Measurements from ENCODE around the gene CTXN1. TPM values are rescaled to one million over a fixed set of nuclear protein-coding genes. Genes with fewer than 3 reads are reported as not detected.

Gene CTXN1
- polyA plus RNA-seq, 5 donors = 5.0 to 22.3 (median 7.2) TPM

DNA sequence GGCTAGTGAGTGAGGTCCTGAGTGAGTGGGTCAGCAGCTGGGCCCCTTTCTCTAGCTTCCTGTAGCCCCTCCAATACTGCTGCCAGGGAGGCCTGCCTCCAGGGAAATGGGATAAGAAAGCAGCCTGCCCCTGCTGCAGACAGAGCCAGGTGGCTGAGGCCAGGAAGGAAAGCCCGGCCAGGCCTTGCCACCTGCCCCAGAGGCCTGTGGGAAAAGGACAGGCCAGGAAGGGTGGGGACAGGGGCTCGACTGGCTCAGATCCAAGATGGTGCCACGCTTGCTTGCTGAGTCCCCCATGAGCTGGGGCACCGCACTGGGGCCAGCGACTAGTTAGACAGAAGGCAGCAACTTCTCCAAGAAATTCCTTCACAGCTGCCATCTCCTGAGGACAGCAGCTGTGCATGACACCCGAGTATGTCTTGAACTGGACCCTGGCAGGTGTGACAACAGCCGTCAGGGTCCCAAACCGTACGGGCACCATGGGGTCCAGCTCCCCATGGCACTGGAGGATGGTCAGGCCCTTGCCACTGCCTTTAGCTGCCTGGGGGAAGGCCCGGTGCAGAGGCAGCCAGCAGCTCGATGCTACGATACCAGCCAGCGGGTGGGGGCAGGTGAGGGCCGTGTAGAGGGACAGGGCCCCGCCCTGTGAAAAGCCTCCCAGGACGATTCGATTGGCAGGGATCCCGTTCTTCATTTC lies 46.7 kb downstream of the CTXN1 start:
- no peak for DNase-seq

DNA sequence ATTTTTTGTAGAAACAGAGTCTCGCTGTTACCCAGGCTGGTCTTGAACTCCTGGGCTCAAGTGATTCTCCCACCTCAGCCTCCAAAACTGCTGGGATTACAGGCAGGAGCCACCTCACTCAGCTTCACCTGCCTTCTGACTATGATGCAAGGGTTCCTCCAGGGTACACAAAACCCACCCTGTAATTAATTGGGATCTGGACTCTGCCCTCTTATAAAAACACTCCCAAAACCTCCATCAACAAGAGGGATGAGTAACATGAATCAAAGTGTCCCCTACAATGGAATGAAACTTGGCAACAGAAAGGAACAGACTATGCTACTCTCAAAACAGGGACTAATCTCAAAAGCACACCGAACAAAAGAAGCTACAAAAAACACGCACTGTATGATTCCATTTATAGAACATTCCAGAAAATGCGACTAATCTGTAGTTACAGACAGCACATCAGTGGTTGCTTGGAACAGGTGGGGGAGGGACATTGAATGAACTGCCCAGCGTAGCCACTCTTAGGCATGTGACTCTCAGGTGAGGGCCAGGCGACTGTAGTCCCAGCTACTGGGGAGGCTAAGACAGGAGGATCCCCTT lies 48.6 kb downstream of the CTXN1 start:
- no peak for DNase-seq

GRCh38 chr19:7874897-7875273 lies 51.0 kb downstream of the CTXN1 start:
- DNase-seq = no peak

Other genes with a start within 250 kb of the CTXN1 start
- gene MCEMP1, start 249.0 kb downstream of the CTXN1 start, polyA plus RNA-seq (ENCODE audit: insufficient read depth in 1 of 5, insufficient read length in 5 of 5, low replicate concordance in 1 of 5) = 1 to 10 TPM in 1 of 5 donors, under 1 TPM in 4; 0.25 to 1.1 (median 0.63) TPM
- gene TRAPPC5, start 245.3 kb downstream of the CTXN1 start, polyA plus RNA-seq (ENCODE audit: insufficient read depth in 1 of 5, insufficient read length in 5 of 5, low replicate concordance in 1 of 5) = 10 to 100 TPM; 27.3 to 64.9 (median 34.7) TPM
- under 1 TPM; 0.11 to 0.67 (median 0.31) TPM for gene FCER2, start 224.0 kb downstream of the CTXN1 start, polyA plus RNA-seq (ENCODE audit: insufficient read depth in 1 of 5, insufficient read length in 5 of 5, low replicate concordance in 1 of 5)
- under 1 TPM in 3 of 5 donors, not detected in 2; 0.25 to 0.31 (median 0.28) TPM for gene CLEC4G, start 194.0 kb downstream of the CTXN1 start, polyA plus RNA-seq (ENCODE audit: insufficient read depth in 1 of 5, insufficient read length in 5 of 5, low replicate concordance in 1 of 5)
- gene CD209, start 178.6 kb downstream of the CTXN1 start, polyA plus RNA-seq (ENCODE audit: insufficient read depth in 1 of 5, insufficient read length in 5 of 5, low replicate concordance in 1 of 5) = 1 to 10 TPM; 2.1 to 3.3 (median 3.3) TPM
- 1 to 10 TPM in 3 of 5 donors, under 1 TPM in 2; 0.85 to 2.3 (median 1.4) TPM for gene CLEC4M, start 162.9 kb downstream of the CTXN1 start, polyA plus RNA-seq (ENCODE audit: insufficient read depth in 1 of 5, insufficient read length in 5 of 5, low replicate concordance in 1 of 5)
- 10 to 100 TPM; 10.9 to 17.6 (median 12.6) TPM for gene EVI5L, start 95.9 kb downstream of the CTXN1 start, polyA plus RNA-seq (ENCODE audit: insufficient read depth in 1 of 5, insufficient read length in 5 of 5, low replicate concordance in 1 of 5)
- gene PRR36, start 51.7 kb downstream of the CTXN1 start, polyA plus RNA-seq (ENCODE audit: insufficient read depth in 1 of 5, insufficient read length in 5 of 5, low replicate concordance in 1 of 5) = 10 to 100 TPM in 3 of 5 donors, 1 to 10 TPM in 2; 6.5 to 16.9 (median 11.2) TPM
- 1 to 10 TPM; 3.9 to 5.0 (median 4.2) TPM for gene LRRC8E, start 37.6 kb downstream of the CTXN1 start, polyA plus RNA-seq (ENCODE audit: insufficient read depth in 1 of 5, insufficient read length in 5 of 5, low replicate concordance in 1 of 5)
- 10 to 100 TPM; 22.2 to 36.8 (median 29.5) TPM for gene MAP2K7, start 22.3 kb downstream of the CTXN1 start, polyA plus RNA-seq (ENCODE audit: insufficient read depth in 1 of 5, insufficient read length in 5 of 5, low replicate concordance in 1 of 5)
- under 1 TPM in 2 of 5 donors, not detected in 3; 0.23 to 0.39 TPM for gene TGFBR3L, start 11.3 kb downstream of the CTXN1 start, polyA plus RNA-seq (ENCODE audit: insufficient read depth in 1 of 5, insufficient read length in 5 of 5, low replicate concordance in 1 of 5)
- gene SNAPC2, start 5.8 kb downstream of the CTXN1 start, polyA plus RNA-seq (ENCODE audit: insufficient read depth in 1 of 5, insufficient read length in 5 of 5, low replicate concordance in 1 of 5) = 10 to 100 TPM in 4 of 5 donors, 1 to 10 TPM in 1; 9.2 to 24.0 (median 15.5) TPM
- 10 to 100 TPM; 32.7 to 55.9 (median 43.7) TPM for gene TIMM44, start 17.5 kb upstream of the CTXN1 start, polyA plus RNA-seq (ENCODE audit: insufficient read depth in 1 of 5, insufficient read length in 5 of 5, low replicate concordance in 1 of 5)
- gene ELAVL1, start 79.5 kb upstream of the CTXN1 start, polyA plus RNA-seq (ENCODE audit: insufficient read depth in 1 of 5, insufficient read length in 5 of 5, low replicate concordance in 1 of 5) = 10 to 100 TPM; 61.2 to 70.9 (median 66.1) TPM
- gene CCL25, start 126.6 kb upstream of the CTXN1 start, polyA plus RNA-seq (ENCODE audit: insufficient read depth in 1 of 5, insufficient read length in 5 of 5, low replicate concordance in 1 of 5) = under 1 TPM in 4 of 5 donors, not detected in 1; 0.36 to 0.65 (median 0.41) TPM
- gene FBN3, start 223.5 kb upstream of the CTXN1 start, polyA plus RNA-seq (ENCODE audit: insufficient read depth in 1 of 5, insufficient read length in 5 of 5, low replicate concordance in 1 of 5) = 10 to 100 TPM; 52.4 to 74.3 (median 54.0) TPM

Measured in right lung (tissue), 5 donors.